Measurements from ENCODE around the gene HOXA11.

DNA sequence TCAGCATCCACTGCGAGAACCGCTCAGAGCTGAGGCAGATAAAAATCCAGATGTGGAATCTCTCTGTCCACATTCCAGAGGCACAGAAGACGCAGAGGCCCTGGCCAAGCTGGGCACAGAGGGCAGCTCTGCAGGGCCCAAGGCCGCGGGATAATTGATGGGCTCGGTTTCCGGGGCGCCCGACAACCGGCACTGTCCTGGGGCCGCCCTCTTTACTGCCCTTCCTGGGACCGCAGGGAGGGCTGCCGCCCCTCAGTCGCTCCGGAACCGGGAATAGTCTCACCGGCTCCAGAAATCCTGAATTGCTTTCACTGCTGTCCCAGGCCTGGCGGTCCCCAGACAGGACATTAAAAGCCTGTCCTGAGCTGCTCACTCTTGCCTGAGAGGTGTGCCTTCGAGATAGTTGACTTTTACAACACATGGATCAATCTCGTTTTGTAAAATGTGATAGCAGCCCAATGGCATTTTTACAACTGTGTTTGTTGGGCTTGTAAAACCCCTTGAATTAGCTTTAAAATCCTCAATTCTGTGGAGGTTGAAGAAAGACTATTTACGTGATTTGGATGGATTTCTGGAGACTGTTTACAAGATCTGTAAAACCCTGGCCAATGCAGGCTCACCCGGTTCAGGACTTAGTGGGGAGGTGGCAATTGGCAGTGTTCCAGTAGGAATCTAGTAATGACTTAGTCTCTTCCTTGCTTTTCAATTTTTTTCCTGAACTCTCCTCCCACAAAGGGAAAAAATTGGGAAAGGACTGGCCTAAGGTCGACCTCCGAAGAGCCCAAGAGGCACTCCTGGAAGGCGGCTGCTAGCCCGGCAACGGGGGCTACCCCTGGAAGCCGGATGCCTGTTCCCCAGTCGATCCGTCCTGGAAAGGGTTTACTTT lies 36.0 kb downstream of the HOXA11 start:
- TF ChIP-seq, protein P1, sequence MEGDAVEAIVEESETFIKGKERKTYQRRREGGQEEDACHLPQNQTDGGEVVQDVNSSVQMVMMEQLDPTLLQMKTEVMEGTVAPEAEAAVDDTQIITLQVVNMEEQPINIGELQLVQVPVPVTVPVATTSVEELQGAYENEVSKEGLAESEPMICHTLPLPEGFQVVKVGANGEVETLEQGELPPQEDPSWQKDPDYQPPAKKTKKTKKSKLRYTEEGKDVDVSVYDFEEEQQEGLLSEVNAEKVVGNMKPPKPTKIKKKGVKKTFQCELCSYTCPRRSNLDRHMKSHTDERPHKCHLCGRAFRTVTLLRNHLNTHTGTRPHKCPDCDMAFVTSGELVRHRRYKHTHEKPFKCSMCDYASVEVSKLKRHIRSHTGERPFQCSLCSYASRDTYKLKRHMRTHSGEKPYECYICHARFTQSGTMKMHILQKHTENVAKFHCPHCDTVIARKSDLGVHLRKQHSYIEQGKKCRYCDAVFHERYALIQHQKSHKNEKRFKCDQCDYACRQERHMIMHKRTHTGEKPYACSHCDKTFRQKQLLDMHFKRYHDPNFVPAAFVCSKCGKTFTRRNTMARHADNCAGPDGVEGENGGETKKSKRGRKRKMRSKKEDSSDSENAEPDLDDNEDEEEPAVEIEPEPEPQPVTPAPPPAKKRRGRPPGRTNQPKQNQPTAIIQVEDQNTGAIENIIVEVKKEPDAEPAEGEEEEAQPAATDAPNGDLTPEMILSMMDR (IDR thresholded peaks at IDR 0.05 in 8 of 11, conservative IDR thresholded peaks at IDR 0.05 in 3 of 11), result no peak
- TF ChIP-seq POLR2A (IDR thresholded peaks at IDR 0.05), result no peak
